ENCODE results near the gene FCHO1.

DNA sequence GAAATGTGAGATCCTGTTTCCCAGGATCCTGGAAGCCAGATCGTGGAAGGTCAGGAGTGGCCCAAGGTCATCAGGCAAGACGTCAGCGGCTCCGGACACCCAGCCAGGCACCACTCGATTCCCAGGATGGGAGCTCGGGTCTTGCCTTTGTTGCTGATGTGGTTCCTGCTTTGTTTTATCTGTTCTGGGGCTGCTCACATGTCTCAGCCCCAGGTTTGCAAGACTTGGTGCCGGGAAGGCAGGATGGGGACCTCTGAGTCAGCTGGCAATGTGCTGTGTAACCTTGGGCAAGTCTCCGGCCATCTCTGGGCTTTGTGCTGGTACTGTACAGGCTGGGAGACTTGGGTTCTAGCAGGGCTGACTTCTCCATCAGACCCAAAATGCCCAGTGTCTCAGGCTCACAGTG lies 1.4 kb upstream of the FCHO1 start:
- no peak for TF ChIP-seq POLR2AphosphoS5 (IDR thresholded peaks at IDR 0.05)
- TF ChIP-seq, protein P1, sequence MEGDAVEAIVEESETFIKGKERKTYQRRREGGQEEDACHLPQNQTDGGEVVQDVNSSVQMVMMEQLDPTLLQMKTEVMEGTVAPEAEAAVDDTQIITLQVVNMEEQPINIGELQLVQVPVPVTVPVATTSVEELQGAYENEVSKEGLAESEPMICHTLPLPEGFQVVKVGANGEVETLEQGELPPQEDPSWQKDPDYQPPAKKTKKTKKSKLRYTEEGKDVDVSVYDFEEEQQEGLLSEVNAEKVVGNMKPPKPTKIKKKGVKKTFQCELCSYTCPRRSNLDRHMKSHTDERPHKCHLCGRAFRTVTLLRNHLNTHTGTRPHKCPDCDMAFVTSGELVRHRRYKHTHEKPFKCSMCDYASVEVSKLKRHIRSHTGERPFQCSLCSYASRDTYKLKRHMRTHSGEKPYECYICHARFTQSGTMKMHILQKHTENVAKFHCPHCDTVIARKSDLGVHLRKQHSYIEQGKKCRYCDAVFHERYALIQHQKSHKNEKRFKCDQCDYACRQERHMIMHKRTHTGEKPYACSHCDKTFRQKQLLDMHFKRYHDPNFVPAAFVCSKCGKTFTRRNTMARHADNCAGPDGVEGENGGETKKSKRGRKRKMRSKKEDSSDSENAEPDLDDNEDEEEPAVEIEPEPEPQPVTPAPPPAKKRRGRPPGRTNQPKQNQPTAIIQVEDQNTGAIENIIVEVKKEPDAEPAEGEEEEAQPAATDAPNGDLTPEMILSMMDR (IDR thresholded peaks at IDR 0.05): no peak
